Liver (tissue), 9 donors: Measurements from ENCODE around the gene PAX5. TPM values are rescaled to one million over a fixed set of nuclear protein-coding genes. Genes with fewer than 3 reads are reported as not detected.

Experiments used
- DNase-seq: peaks from one replicate; pipeline ENCODE4 v3.0.0-alpha.2; 2017; ENCODE audit warnings: low spot score
- H3K27ac ChIP-seq, 2 donors: one replicate each; pipeline ENCODE4 v1.7.0; 2013; ENCODE audit warnings: inconsistent platforms in 2 of 2, low read length in 2 of 2, control low read depth in 1 of 2, low read depth in 1 of 2, mild to moderate bottlenecking in 1 of 2
- H3K27me3 ChIP-seq, 4 donors: one replicate each; pipeline versions ENCODE4 v1.6.1 to v1.7.0; 2013; ENCODE audit warnings: low read length in 3 of 4, inconsistent platforms in 1 of 4, mild to moderate bottlenecking in 1 of 4, moderate library complexity in 1 of 4; ENCODE audit not compliant: control insufficient read depth in 4 of 4, insufficient read depth in 4 of 4
- H3K36me3 ChIP-seq, 4 donors: one replicate each; pipeline versions ENCODE4 v1.6.1 to v1.7.0; 2013; ENCODE audit warnings: low read length in 3 of 4, mild to moderate bottlenecking in 3 of 4, low read depth in 1 of 4, moderate library complexity in 1 of 4; ENCODE audit not compliant: control insufficient read depth in 4 of 4, insufficient read depth in 3 of 4
- H3K4me1 ChIP-seq, 4 donors: one replicate each; pipeline versions ENCODE4 v1.6.1 to v1.7.0; 2013; ENCODE audit warnings: low read length in 3 of 4, mild to moderate bottlenecking in 3 of 4, moderate library complexity in 1 of 4; ENCODE audit not compliant: control insufficient read depth in 4 of 4, insufficient read depth in 4 of 4
- H3K4me3 ChIP-seq, 3 donors: one replicate each; pipeline versions ENCODE4 v1.6.1 to v1.7.0; 2013; ENCODE audit warnings: low read length in 3 of 3, control low read depth in 1 of 3, low read depth in 1 of 3, mild to moderate bottlenecking in 1 of 3
- H3K9ac ChIP-seq, 2 donors: one replicate each; pipeline ENCODE4 v1.7.0; 2013; ENCODE audit warnings: low read length in 2 of 2, mild to moderate bottlenecking in 2 of 2, moderate library complexity in 2 of 2, control low read depth in 1 of 2, low read depth in 1 of 2
- H3K9me3 ChIP-seq, 4 donors: one replicate each; pipeline versions ENCODE4 v1.6.1 to v1.7.0; 2013; ENCODE audit warnings: low read length in 3 of 4; ENCODE audit not compliant: control insufficient read depth in 4 of 4
- EGR1 ChIP-seq, 2 donors: IDR thresholded peaks; 2 replicates each; pipeline ENCODE4 v1.6.1; 2016 to 2018; ENCODE audit warnings: antibody characterized with exemption in 2 of 2, low read depth in 2 of 2
- FOXA1 ChIP-seq: IDR thresholded peaks from 2 replicates; pipeline ENCODE4 v1.6.1; 2016; ENCODE audit warnings: antibody characterized with exemption
- FOXA2 ChIP-seq: IDR thresholded peaks from 2 replicates; pipeline ENCODE4 v1.6.1; 2016; ENCODE audit warnings: antibody characterized with exemption
- GABPA ChIP-seq, 2 donors: IDR thresholded peaks in 1 of 2; conservative IDR thresholded peaks in 1 of 2; 2 replicates each; pipeline ENCODE4 v1.6.1; 2016; ENCODE audit warnings: antibody characterized with exemption in 2 of 2, mild to moderate bottlenecking in 1 of 2, moderate library complexity in 1 of 2
- HNF4A ChIP-seq, 2 donors: conservative IDR thresholded peaks; 2 replicates each; pipeline ENCODE4 v1.6.1; 2016; ENCODE audit warnings: antibody characterized with exemption in 2 of 2, mild to moderate bottlenecking in 2 of 2
- HNF4G ChIP-seq: IDR thresholded peaks from 2 replicates; pipeline ENCODE4 v1.6.1; 2016; ENCODE audit warnings: antibody characterized with exemption
- JUND ChIP-seq, 2 donors: IDR thresholded peaks; 2 replicates each; pipeline ENCODE4 v1.6.1; 2016; ENCODE audit warnings: antibody characterized with exemption in 2 of 2
- NR2F2 ChIP-seq: IDR thresholded peaks from 2 replicates; pipeline ENCODE4 v1.6.1; 2016; ENCODE audit warnings: antibody characterized with exemption
- RAD21 ChIP-seq, 2 donors: IDR thresholded peaks; 2 replicates each; pipeline ENCODE4 v1.6.1; 2016; ENCODE audit warnings: antibody characterized with exemption in 2 of 2, mild to moderate bottlenecking in 2 of 2
- REST ChIP-seq: IDR thresholded peaks from 2 replicates; pipeline ENCODE4 v1.6.1; 2016; ENCODE audit warnings: antibody characterized with exemption, mild to moderate bottlenecking
- RXRA ChIP-seq, 2 donors: IDR thresholded peaks; 2 replicates each; pipeline ENCODE4 v1.6.1; 2017 to 2018; ENCODE audit warnings: antibody characterized with exemption in 2 of 2, mild to moderate bottlenecking in 1 of 2
- TAF1 ChIP-seq: conservative IDR thresholded peaks from 2 replicates; pipeline ENCODE4 v1.6.1; 2016; ENCODE audit warnings: antibody characterized with exemption, mild to moderate bottlenecking
- YY1 ChIP-seq: IDR thresholded peaks from 2 replicates; pipeline ENCODE4 v1.6.1; 2016; ENCODE audit warnings: antibody characterized with exemption, mild to moderate bottlenecking
- WGBS: extraction: QIAGEN DNeasy Blood & Tissue Kit; methylation state at CpG from one replicate; pipeline ENCODE4 v1.1.7; 2013; 5-methylcytosine and 5-hydroxymethylcytosine counted together
- polyA plus RNA-seq, 2 donors: library from polyadenylated mRNA; stranded (reverse) in 1 of 2; unstranded in 1 of 2; fragments of 200-250 nt in 1 of 2; fragments of >200 nt in 1 of 2; fragmentation: Nextera tagmentation in 1 of 2; extraction: Ambion mirVana in 1 of 2; gene quantifications; one replicate each; pipeline versions ENCODE4 v1.2.1 to v1.2.3, GENCODE V29; 2013 to 2015
- total RNA-seq, 2 donors: library from RNA; depleted of rRNA; stranded (reverse); fragments of >200 nt; gene quantifications; one replicate each; pipeline ENCODE4 v1.2.3, GENCODE V29; 2014
- TF ChIP-seq, protein P1 (sequence below): IDR thresholded peaks from 2 replicates; pipeline ENCODE4 v1.6.1; 2016; ENCODE audit warnings: antibody characterized with exemption
- TF ChIP-seq, protein P2 (sequence below): fragments of 150-350 bp; IDR thresholded peaks from 2 replicates; pipeline ENCODE4 v1.5.1; 2017; ENCODE audit warnings: improper control_type of control experiment, low read depth, low read length; ENCODE audit not compliant: missing input control
- TF ChIP-seq, protein P3 (sequence below): IDR thresholded peaks from 2 replicates; pipeline ENCODE4 v1.6.1; 2016; ENCODE audit warnings: antibody characterized with exemption
- donor health status: healthy.
- donor health status: healthy.
- donor health status: healthy.
- donor health status: healthy.
- donor health status: healthy.

The PAX5 gene
- total and polyA plus RNA-seq, 4 donors, result 0.05 to 2.7 (median 0.11) TPM

DNA sequence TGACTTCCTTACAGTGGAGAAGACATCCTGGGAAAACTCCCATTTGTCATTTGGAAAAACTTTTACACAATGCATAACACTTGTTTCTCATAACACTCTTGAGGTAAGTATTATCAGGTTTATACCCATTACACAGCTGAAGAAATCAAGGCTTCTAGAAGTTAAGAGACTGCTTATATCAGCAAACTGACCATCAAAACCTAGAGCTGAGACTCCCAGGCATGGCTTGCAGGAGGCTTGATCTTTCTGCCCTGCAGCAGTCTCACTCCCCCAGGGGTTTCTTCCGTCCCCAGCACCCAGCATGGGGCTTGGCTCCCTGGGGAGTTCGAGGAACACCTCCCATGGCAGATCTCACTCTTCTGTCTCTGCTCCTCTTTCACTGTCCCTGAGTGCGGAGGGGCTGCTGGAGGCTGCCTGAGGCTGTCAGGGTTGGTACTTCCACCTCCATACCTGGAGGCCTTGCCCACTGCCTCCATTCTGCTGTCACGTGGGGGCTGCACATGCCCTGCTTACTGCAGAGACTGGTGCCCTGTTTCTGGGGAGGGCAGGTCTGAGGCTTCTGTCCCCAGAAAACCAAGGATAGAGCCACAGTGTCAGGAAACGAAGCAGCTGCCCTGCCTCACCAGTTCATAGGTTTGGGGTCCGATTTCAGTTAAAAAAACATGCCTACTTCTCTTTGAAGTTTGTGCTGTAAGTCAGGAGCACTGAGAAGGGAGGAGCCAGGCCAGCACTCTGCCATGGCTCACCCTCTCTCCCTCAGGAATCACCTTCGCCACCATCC is 202.5 kb downstream of the PAX5 start:
- DNase-seq, result no peak
- Histone ChIP-seq H3K36me3 (no peaks in the 10 kb centered on the region), H3K27ac (no peak overlapping the region), H3K27me3 (no peaks in the 10 kb centered on the region), H3K9ac (no peak overlapping the region), H3K9me3 (no peaks in the 10 kb centered on the region), H3K4me3 (no peak overlapping the region), H3K4me1 (no peaks in the 10 kb centered on the region)
- TF ChIP-seq YY1, result no peak
- no peak for TF ChIP-seq TAF1
- TF ChIP-seq, protein P1, sequence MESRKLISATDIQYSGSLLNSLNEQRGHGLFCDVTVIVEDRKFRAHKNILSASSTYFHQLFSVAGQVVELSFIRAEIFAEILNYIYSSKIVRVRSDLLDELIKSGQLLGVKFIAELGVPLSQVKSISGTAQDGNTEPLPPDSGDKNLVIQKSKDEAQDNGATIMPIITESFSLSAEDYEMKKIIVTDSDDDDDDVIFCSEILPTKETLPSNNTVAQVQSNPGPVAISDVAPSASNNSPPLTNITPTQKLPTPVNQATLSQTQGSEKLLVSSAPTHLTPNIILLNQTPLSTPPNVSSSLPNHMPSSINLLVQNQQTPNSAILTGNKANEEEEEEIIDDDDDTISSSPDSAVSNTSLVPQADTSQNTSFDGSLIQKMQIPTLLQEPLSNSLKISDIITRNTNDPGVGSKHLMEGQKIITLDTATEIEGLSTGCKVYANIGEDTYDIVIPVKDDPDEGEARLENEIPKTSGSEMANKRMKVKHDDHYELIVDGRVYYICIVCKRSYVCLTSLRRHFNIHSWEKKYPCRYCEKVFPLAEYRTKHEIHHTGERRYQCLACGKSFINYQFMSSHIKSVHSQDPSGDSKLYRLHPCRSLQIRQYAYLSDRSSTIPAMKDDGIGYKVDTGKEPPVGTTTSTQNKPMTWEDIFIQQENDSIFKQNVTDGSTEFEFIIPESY, result no peak
- TF ChIP-seq, protein P2, sequence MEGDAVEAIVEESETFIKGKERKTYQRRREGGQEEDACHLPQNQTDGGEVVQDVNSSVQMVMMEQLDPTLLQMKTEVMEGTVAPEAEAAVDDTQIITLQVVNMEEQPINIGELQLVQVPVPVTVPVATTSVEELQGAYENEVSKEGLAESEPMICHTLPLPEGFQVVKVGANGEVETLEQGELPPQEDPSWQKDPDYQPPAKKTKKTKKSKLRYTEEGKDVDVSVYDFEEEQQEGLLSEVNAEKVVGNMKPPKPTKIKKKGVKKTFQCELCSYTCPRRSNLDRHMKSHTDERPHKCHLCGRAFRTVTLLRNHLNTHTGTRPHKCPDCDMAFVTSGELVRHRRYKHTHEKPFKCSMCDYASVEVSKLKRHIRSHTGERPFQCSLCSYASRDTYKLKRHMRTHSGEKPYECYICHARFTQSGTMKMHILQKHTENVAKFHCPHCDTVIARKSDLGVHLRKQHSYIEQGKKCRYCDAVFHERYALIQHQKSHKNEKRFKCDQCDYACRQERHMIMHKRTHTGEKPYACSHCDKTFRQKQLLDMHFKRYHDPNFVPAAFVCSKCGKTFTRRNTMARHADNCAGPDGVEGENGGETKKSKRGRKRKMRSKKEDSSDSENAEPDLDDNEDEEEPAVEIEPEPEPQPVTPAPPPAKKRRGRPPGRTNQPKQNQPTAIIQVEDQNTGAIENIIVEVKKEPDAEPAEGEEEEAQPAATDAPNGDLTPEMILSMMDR, result no peak
- 89% methylated on average over 7 of the region's 7 CpGs for WGBS

- no peaks in the 10 kb centered on the region for H3K36me3 ChIP-seq
- H3K27me3 ChIP-seq, result no peaks in the 10 kb centered on the region
- H3K9me3 ChIP-seq, result no peaks in the 10 kb centered on the region
- no peak overlapping the region for H3K27ac ChIP-seq
- TF ChIP-seq RXRA (IDR thresholded peaks at IDR 0.05) (no peak), YY1 (no peak), EGR1 (IDR thresholded peaks at IDR 0.05; ENCODE audit: low read depth in 2 of 2) (no peak), RAD21 (IDR thresholded peaks at IDR 0.05) (no peak), HNF4G (no peak), HNF4A (conservative IDR thresholded peaks at IDR 0.05) (no peak), FOXA1 (no peak), TAF1 (no peak), JUND (IDR thresholded peaks at IDR 0.05) (no peak), REST (no peak), NR2F2 (no peak), FOXA2 (no peak), GABPA (IDR thresholded peaks at IDR 0.05 in 1 of 2, conservative IDR thresholded peaks at IDR 0.05 in 1 of 2) (no peak)
- TF ChIP-seq, protein P3, sequence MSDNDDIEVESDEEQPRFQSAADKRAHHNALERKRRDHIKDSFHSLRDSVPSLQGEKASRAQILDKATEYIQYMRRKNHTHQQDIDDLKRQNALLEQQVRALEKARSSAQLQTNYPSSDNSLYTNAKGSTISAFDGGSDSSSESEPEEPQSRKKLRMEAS, result no peak
- TF ChIP-seq, protein P1, result no peak
- H3K9ac ChIP-seq, result no peak overlapping the region
- no peaks in the 10 kb centered on the region for H3K4me1 ChIP-seq
- WGBS, result 92% methylated on average over 7 of the region's 7 CpGs
- H3K4me3 ChIP-seq, result no peak overlapping the region
- DNase-seq, result no peak
These were observed 205.5 kb downstream of the PAX5 start for GRCh38 chr9:36828611-36829013.
